ENCODE measurements around the gene LEKR1.

LEKR1 gene

GRCh38 chr3:156976933-156977332 lies 150.8 kb downstream of the LEKR1 start:
- Histone ChIP-seq H3K27ac (ENCODE audit: low read depth, low read length) (no peak overlapping the region), H3K27me3 (ENCODE audit: insufficient read depth, low read length) (no peaks in the 10 kb centered on the region), H3K4me3 (ENCODE audit: low read depth, low read length) (no peak overlapping the region), H3K4me1 (ENCODE audit: control insufficient read depth, insufficient read depth, low read length, unreplicated experiment) (no peaks in the 10 kb centered on the region), H2AFZ (ENCODE audit: low read length, unreplicated experiment) (no peak overlapping the region), H3K36me3 (ENCODE audit: insufficient read depth, low read length) (no peaks in the 10 kb centered on the region), H3K79me2 (ENCODE audit: control insufficient read depth, insufficient read depth, low read length, unreplicated experiment) (no peaks in the 10 kb centered on the region)

DNA sequence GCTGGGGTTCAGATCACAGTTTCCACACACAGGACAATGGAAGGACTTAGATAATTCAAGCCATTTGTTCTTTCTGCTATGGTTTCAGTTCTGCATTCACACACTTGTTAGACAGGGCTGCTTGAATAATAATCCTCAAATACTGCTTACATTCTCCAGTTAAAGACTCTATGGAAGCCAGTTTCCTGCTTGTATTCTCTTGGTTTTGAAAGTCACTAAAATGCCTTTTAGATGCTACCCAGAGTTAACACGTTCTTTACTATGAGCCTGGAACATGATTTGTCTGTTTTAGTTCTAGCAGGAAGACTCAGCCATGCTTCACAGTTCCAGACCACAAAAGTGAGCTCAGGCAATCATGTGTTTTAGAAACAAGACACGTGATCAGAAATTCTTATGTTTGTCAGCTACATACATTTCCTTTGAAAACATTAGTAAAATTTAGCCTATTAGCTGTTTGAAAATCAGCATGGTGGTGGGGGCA lies 152.4 kb downstream of the LEKR1 start:
- Histone ChIP-seq H2AFZ (ENCODE audit: low read length, unreplicated experiment) (peak overlapping the region; percentile 55), H3K79me2 (ENCODE audit: control insufficient read depth, insufficient read depth, low read length, unreplicated experiment) (no peaks in the 10 kb centered on the region), H3K36me3 (ENCODE audit: insufficient read depth, low read length) (no peaks in the 10 kb centered on the region), H3K4me1 (ENCODE audit: control insufficient read depth, insufficient read depth, low read length, unreplicated experiment) (no peaks in the 10 kb centered on the region), H3K27ac (ENCODE audit: low read depth, low read length) (no peak overlapping the region), H3K27me3 (ENCODE audit: insufficient read depth, low read length) (no peaks in the 10 kb centered on the region), H3K4me3 (ENCODE audit: low read depth, low read length) (no peak overlapping the region)

GRCh38 chr3:156981005-156981404 lies 154.9 kb downstream of the LEKR1 start:
- H3K27ac ChIP-seq (ENCODE audit: low read depth, low read length): no peak overlapping the region
- H3K4me3 ChIP-seq (ENCODE audit: low read depth, low read length): no peak overlapping the region
- no peaks in the 10 kb centered on the region for H3K79me2 ChIP-seq (ENCODE audit: control insufficient read depth, insufficient read depth, low read length, unreplicated experiment)
- no peaks in the 10 kb centered on the region for H3K4me1 ChIP-seq (ENCODE audit: control insufficient read depth, insufficient read depth, low read length, unreplicated experiment)
- H3K36me3 ChIP-seq (ENCODE audit: insufficient read depth, low read length): no peaks in the 10 kb centered on the region
- no peaks in the 10 kb centered on the region for H3K27me3 ChIP-seq (ENCODE audit: insufficient read depth, low read length)
- H2AFZ ChIP-seq (ENCODE audit: low read length, unreplicated experiment): no peak overlapping the region

GRCh38 chr3:156983559-156983958 lies 157.4 kb downstream of the LEKR1 start:
- no peaks in the 10 kb centered on the region for H3K36me3 ChIP-seq (ENCODE audit: insufficient read depth, low read length)
- no peak overlapping the region for H3K27ac ChIP-seq (ENCODE audit: low read depth, low read length)
- H3K4me1 ChIP-seq (ENCODE audit: control insufficient read depth, insufficient read depth, low read length, unreplicated experiment): no peaks in the 10 kb centered on the region
- H2AFZ ChIP-seq (ENCODE audit: low read length, unreplicated experiment): no peak overlapping the region
- no peak overlapping the region for H3K4me3 ChIP-seq (ENCODE audit: low read depth, low read length)
- no peaks in the 10 kb centered on the region for H3K79me2 ChIP-seq (ENCODE audit: control insufficient read depth, insufficient read depth, low read length, unreplicated experiment)
- no peaks in the 10 kb centered on the region for H3K27me3 ChIP-seq (ENCODE audit: insufficient read depth, low read length)

DNA sequence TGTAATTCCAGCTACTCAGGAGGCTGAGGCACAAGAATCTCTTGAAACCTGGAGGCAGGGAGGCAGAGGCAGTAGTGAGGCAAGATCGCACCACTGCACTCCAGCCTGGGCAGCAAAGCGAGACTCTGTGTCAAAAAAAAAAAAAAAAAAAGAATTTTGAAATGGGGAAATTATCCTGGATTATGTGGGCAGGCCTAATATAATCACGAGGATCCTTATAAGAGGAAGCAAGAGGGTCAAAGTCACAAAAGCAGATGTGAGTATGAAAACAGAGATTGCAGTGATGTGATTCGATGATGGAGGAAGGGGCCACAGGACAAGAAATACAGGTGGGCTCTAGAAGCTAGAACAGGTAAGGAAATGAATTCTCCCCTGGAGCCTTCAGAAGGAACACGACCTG lies 159.6 kb downstream of the LEKR1 start:
- H3K4me1 ChIP-seq (ENCODE audit: control insufficient read depth, insufficient read depth, low read length, unreplicated experiment): no peaks in the 10 kb centered on the region

DNA sequence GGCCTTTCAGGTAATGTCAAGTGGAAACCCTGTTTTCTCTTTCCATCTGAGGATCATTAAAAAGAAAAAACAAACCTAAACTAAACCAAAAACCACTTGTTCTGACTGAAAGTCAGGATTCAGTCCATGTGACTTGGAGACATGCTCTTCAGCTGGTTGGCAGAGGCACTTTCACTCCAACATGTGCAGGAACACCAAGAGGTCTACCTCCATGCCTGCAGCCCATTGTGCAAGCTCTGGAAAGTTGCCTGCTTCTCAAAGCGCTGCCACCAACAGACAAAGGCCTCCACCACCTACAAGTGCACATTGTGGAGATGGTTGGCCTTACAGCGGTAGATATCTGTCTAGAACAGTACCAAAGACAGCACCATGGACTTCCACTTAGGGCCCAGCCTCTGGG lies 161.8 kb downstream of the LEKR1 start:
- H2AFZ ChIP-seq (ENCODE audit: low read length, unreplicated experiment): no peak overlapping the region
- H3K4me1 ChIP-seq (ENCODE audit: control insufficient read depth, insufficient read depth, low read length, unreplicated experiment): no peaks in the 10 kb centered on the region
- no peak overlapping the region for H3K4me3 ChIP-seq (ENCODE audit: low read depth, low read length)
- H3K27me3 ChIP-seq (ENCODE audit: insufficient read depth, low read length): no peaks in the 10 kb centered on the region
- H3K27ac ChIP-seq (ENCODE audit: low read depth, low read length): no peak overlapping the region
- H3K36me3 ChIP-seq (ENCODE audit: insufficient read depth, low read length): no peaks in the 10 kb centered on the region
- H3K79me2 ChIP-seq (ENCODE audit: control insufficient read depth, insufficient read depth, low read length, unreplicated experiment): no peaks in the 10 kb centered on the region

More for the DNA sequence above, 159.6 kb downstream of the LEKR1 start:
- no peaks in the 10 kb centered on the region for H3K79me2 ChIP-seq (ENCODE audit: control insufficient read depth, insufficient read depth, low read length, unreplicated experiment)
- H2AFZ ChIP-seq (ENCODE audit: low read length, unreplicated experiment): no peak overlapping the region
- H3K27me3 ChIP-seq (ENCODE audit: insufficient read depth, low read length): no peaks in the 10 kb centered on the region
- H3K27ac ChIP-seq (ENCODE audit: low read depth, low read length): no peak overlapping the region
- no peaks in the 10 kb centered on the region for H3K36me3 ChIP-seq (ENCODE audit: insufficient read depth, low read length)
- no peak overlapping the region for H3K4me3 ChIP-seq (ENCODE audit: low read depth, low read length)

- no peak overlapping the region for H3K4me3 ChIP-seq (ENCODE audit: low read depth, low read length)
- H2AFZ ChIP-seq (ENCODE audit: low read length, unreplicated experiment): no peak overlapping the region
- H3K27me3 ChIP-seq (ENCODE audit: insufficient read depth, low read length): no peaks in the 10 kb centered on the region
- no peaks in the 10 kb centered on the region for H3K36me3 ChIP-seq (ENCODE audit: insufficient read depth, low read length)
- H3K27ac ChIP-seq (ENCODE audit: low read depth, low read length): no peak overlapping the region
- H3K79me2 ChIP-seq (ENCODE audit: control insufficient read depth, insufficient read depth, low read length, unreplicated experiment): no peaks in the 10 kb centered on the region
- H3K4me1 ChIP-seq (ENCODE audit: control insufficient read depth, insufficient read depth, low read length, unreplicated experiment): no peaks in the 10 kb centered on the region
Observed at GRCh38 chr3:156997351-156997750, 171.2 kb downstream of the LEKR1 start.

DNA sequence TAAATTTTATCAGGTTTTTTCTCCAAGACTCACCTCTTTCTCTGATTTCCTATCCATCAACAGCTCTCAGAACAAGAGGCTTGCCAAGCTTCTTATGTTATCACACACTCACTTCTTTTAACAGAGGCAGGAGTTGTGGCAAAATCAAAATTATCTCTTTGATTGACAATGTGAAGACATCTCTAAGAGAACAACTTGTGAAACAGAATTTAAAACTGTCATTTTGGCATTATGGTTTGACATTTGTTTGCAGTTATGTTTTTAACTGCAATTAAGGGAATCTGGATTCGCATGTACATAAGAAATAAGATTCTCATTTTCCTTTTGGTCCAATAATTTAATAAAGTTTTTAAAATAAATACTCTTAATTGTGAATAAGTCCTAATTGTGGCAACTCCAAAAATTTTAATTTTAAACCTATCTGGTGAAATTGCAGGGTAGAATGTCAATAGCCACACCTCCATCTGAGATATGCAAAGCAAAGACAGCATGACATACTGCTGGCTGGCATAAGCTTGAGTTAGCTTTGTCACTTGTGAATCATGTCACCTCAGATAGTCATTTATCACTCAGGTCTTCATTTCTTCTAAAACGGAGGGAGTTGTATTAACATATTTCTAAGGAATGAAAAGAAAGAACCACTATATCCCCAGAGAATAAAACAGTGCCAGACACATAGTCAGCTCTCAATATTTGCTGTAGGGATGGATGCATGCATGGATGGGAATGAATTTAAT lies 175.2 kb downstream of the LEKR1 start:
- no peaks in the 10 kb centered on the region for H3K27me3 ChIP-seq (ENCODE audit: insufficient read depth, low read length)
- no peak overlapping the region for H3K4me3 ChIP-seq (ENCODE audit: low read depth, low read length)
- H2AFZ ChIP-seq (ENCODE audit: low read length, unreplicated experiment): no peak overlapping the region
- no peaks in the 10 kb centered on the region for H3K36me3 ChIP-seq (ENCODE audit: insufficient read depth, low read length)
- no peaks in the 10 kb centered on the region for H3K79me2 ChIP-seq (ENCODE audit: control insufficient read depth, insufficient read depth, low read length, unreplicated experiment)
- H3K27ac ChIP-seq (ENCODE audit: low read depth, low read length): no peak overlapping the region
- no peaks in the 10 kb centered on the region for H3K4me1 ChIP-seq (ENCODE audit: control insufficient read depth, insufficient read depth, low read length, unreplicated experiment)

DNA sequence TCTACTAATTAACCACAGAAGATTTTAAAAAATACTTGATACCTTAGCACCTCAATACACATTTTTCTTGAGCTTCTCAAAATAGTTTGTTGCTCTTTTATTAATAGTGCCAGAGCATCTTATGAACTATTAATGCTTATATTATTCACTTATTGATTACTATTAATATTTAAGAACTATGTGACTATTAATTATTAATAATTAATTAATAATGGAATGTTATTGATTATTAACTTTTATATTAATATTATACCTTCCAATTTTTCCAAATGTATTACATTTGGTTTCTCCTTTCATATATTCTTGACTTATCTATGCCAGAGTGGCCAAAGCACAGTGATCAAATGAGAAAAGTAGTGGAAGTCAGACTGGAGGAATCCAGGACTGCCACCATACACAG lies 195.5 kb downstream of the LEKR1 start:
- Histone ChIP-seq H3K4me3 (ENCODE audit: low read depth, low read length) (no peak overlapping the region), H3K4me1 (ENCODE audit: control insufficient read depth, insufficient read depth, low read length, unreplicated experiment) (no peaks in the 10 kb centered on the region), H3K27me3 (ENCODE audit: insufficient read depth, low read length) (no peaks in the 10 kb centered on the region), H2AFZ (ENCODE audit: low read length, unreplicated experiment) (no peak overlapping the region), H3K27ac (ENCODE audit: low read depth, low read length) (no peak overlapping the region), H3K36me3 (ENCODE audit: insufficient read depth, low read length) (no peaks in the 10 kb centered on the region), H3K79me2 (ENCODE audit: control insufficient read depth, insufficient read depth, low read length, unreplicated experiment) (no peaks in the 10 kb centered on the region)

DNA sequence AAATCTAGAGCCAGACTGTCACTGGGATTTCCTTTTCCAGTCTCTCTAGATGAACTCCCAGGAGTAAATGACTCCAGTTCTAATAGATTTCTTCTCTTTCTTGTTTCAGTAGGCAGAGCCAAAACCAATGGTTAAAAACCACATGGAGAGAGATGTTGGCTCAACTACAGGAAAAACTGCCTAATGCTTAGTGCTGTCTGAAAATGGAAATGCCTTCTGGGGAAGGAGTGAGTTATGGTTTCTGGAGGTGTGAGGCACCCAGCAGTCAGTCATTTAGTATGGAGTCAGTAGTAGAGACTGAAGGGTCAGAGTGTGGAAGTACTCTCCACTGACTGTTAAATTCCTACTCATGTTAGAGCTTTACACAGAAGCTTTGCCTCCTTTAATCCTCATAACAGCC lies 197.1 kb downstream of the LEKR1 start:
- Histone ChIP-seq H3K79me2 (ENCODE audit: control insufficient read depth, insufficient read depth, low read length, unreplicated experiment) (no peaks in the 10 kb centered on the region), H3K27me3 (ENCODE audit: insufficient read depth, low read length) (no peaks in the 10 kb centered on the region), H3K36me3 (ENCODE audit: insufficient read depth, low read length) (no peaks in the 10 kb centered on the region), H2AFZ (ENCODE audit: low read length, unreplicated experiment) (no peak overlapping the region), H3K4me1 (ENCODE audit: control insufficient read depth, insufficient read depth, low read length, unreplicated experiment) (no peaks in the 10 kb centered on the region), H3K27ac (ENCODE audit: low read depth, low read length) (no peak overlapping the region), H3K4me3 (ENCODE audit: low read depth, low read length) (no peak overlapping the region)

- Histone ChIP-seq H3K4me3 (ENCODE audit: low read depth, low read length) (no peak overlapping the region), H3K27me3 (ENCODE audit: insufficient read depth, low read length) (no peaks in the 10 kb centered on the region), H3K79me2 (ENCODE audit: control insufficient read depth, insufficient read depth, low read length, unreplicated experiment) (no peaks in the 10 kb centered on the region), H3K27ac (ENCODE audit: low read depth, low read length) (no peak overlapping the region), H2AFZ (ENCODE audit: low read length, unreplicated experiment) (no peak overlapping the region), H3K36me3 (ENCODE audit: insufficient read depth, low read length) (no peaks in the 10 kb centered on the region), H3K4me1 (ENCODE audit: control insufficient read depth, insufficient read depth, low read length, unreplicated experiment) (no peaks in the 10 kb centered on the region)
Observed at GRCh38 chr3:157026091-157026490, 199.9 kb downstream of the LEKR1 start.
